Transverse colon (tissue), 4 donors: ENCODE data around the gene HSPA1L. TPM values are rescaled to one million over a fixed set of nuclear protein-coding genes. Genes with fewer than 3 reads are reported as not detected.

Experiments
- DNase-seq: peaks from one replicate; pipeline ENCODE4 v3.0.0-alpha.2; 2019
- H3K27ac ChIP-seq, 4 donors: fragments of 200-600 bp; sonication (generic); 2 replicates each; pipeline ENCODE4 v1.5.1; 2016 to 2018; ENCODE audit warnings: inconsistent platforms in 4 of 4
- H3K27me3 ChIP-seq: fragments of 200-600 bp; sonication (generic); 2 replicates; pipeline ENCODE4 v1.5.1; 2017; ENCODE audit warnings: inconsistent platforms
- H3K36me3 ChIP-seq, 4 donors: fragments of 200-600 bp; sonication (generic); 2 replicates each; pipeline ENCODE4 v1.5.1; 2017 to 2019; ENCODE audit warnings: inconsistent platforms in 4 of 4
- H3K4me1 ChIP-seq, 4 donors: fragments of 200-600 bp; sonication (generic); 2 replicates each; pipeline ENCODE4 v1.5.1; 2017 to 2020; ENCODE audit warnings: inconsistent platforms in 4 of 4
- H3K4me3 ChIP-seq, 4 donors: fragments of 200-600 bp; sonication (generic); 1 replicate in 1 of 4; 2 replicates in 3 of 4; pipeline versions ENCODE4 v1.5.1 to v1.6.1; 2017 to 2019; ENCODE audit warnings: inconsistent platforms in 4 of 4
- H3K9me3 ChIP-seq, 2 donors: fragments of 200-600 bp; sonication (generic); 2 replicates each; pipeline ENCODE4 v1.5.1; 2017 to 2019; ENCODE audit warnings: inconsistent platforms in 2 of 2
- CTCF ChIP-seq, 5 experiments: fragments of 200-600 bp in 3 of 5; fragments of 450-650 bp in 2 of 5; sonication (generic) in 3 of 5; IDR thresholded peaks; 1 replicate in 2 of 5; 2 replicates in 3 of 5; pipeline ENCODE4 v1.5.1; 2016 to 2017; ENCODE audit warnings: antibody characterized with exemption in 5 of 5, inconsistent platforms in 3 of 5, mild to moderate bottlenecking in 2 of 5, moderate library complexity in 1 of 5
- EP300 ChIP-seq: sonication (generic); formaldehyde crosslinking; IDR thresholded peaks from one replicate; pipeline ENCODE4 v1.6.1; 2017; ENCODE audit warnings: antibody characterized with exemption, low read depth
- POLR2A ChIP-seq: fragments of 450-650 bp; IDR thresholded peaks from one replicate; pipeline ENCODE4 v1.6.1; 2016; ENCODE audit warnings: antibody characterized with exemption, mild to moderate bottlenecking, moderate library complexity
- POLR2AphosphoS5 ChIP-seq, 3 donors: sonication (generic); formaldehyde crosslinking; IDR thresholded peaks; one replicate each; pipeline ENCODE4 v1.6.1; 2016; ENCODE audit warnings: antibody characterized with exemption in 3 of 3
- WGBS, 2 donors: methylation state at CpG; one replicate each; pipeline ENCODE4 v1.1.5; 2018; ENCODE audit warnings: low coverage in 1 of 2; 5-methylcytosine and 5-hydroxymethylcytosine counted together
- in situ Hi-C, 4 donors: fragments of 200-750 bp; cut with MboI; loops; one replicate each; pipeline versions ENCODE4 v1.15.0 to v1.15.1; 2017; ENCODE audit warnings: low sequenced_read_pairs in 3 of 4, low pct_ligation_motif_present in 1 of 4, low pct_unique_long_range_greater_than_20kb in 1 of 4
- intact Hi-C: fragments of 100-400 bp; cut with DNase I; formaldehyde crosslinking; loops from one replicate; pipeline ENCODE4 v1.15.1; 2023; ENCODE audit warnings: low total_unique reads
- total RNA-seq, 4 donors: library from RNA; depleted of rRNA; stranded (reverse); fragments of >200 nt; gene quantifications; one replicate each; pipeline ENCODE4 v1.1.0, GENCODE V29; 2016

HSPA1L gene
- total RNA-seq, 4 donors from 2014 or later, result 0.64 to 0.68 TPM; not detected in 2

- DNase-seq, result no peak
- peaks cover 0 to 16% (median 8%) of the 10 kb centered on the region in 4 donors for H3K4me1 ChIP-seq
- intact Hi-C loops (no loop called here), in situ Hi-C loops (loop anchor here in 2 of 4 donors (5.0 to 10.0 kb wide), 2 partner anchors 80 to 82 kb away; partner anchors contain the start of gene LY6G5C (in 1 of the 2))
- TF ChIP-seq POLR2A, result no peak
- H3K4me3 ChIP-seq, result no peak overlapping the region
- no peaks in the 10 kb centered on the region for H3K36me3 ChIP-seq
- no peaks in the 10 kb centered on the region for H3K9me3 ChIP-seq
- WGBS, 2 donors, result 85% methylated on average over 6 of the region's 6 CpGs; no CpG with 5 or more reads in 1 of the 2 donors
- no peak overlapping the region for H3K27ac ChIP-seq
- H3K27me3 ChIP-seq, result no peaks in the 10 kb centered on the region
These were observed 47.9 kb downstream of the HSPA1L start for GRCh38 chr6:31767096-31767645.

GRCh38 chr6:31765910-31766794 lies 48.9 kb downstream of the HSPA1L start:
- intact Hi-C loops (no loop called here), in situ Hi-C loops (loop anchor here in 2 of 4 donors (5.0 to 10.0 kb wide), 2 partner anchors 79 to 81 kb away; partner anchors contain the start of gene LY6G5C (in 1 of the 2))
- no peak for TF ChIP-seq EP300
- no peak for TF ChIP-seq CTCF (IDR thresholded peaks at IDR 0.05)
- TF ChIP-seq POLR2A, result no peak
- TF ChIP-seq POLR2AphosphoS5 (IDR thresholded peaks at IDR 0.05), result no peak
- Histone ChIP-seq H3K27ac (no peak overlapping the region), H3K36me3 (no peaks in the 10 kb centered on the region), H3K9me3 (no peaks in the 10 kb centered on the region), H3K4me1 (peaks cover 0 to 15% (median 8%) of the 10 kb centered on the region in 4 donors), H3K4me3 (peak overlapping the region in 2 of 4 donors; percentile 6 to 19), H3K27me3 (no peaks in the 10 kb centered on the region)
- 52 to 67% methylated on average over 11 to 42 of the region's 42 CpGs for WGBS, 2 donors
- DNase-seq, result no peak

- Histone ChIP-seq H3K4me1 (peaks cover 0 to 15% (median 6%) of the 10 kb centered on the region in 4 donors), H3K27ac (no peak overlapping the region), H3K4me3 (no peak overlapping the region), H3K27me3 (no peaks in the 10 kb centered on the region), H3K36me3 (no peaks in the 10 kb centered on the region), H3K9me3 (no peaks in the 10 kb centered on the region)
- WGBS, 2 donors, result 85 to 86% methylated on average over 5 to 9 of the region's 9 CpGs
- no peak for DNase-seq
- in situ Hi-C loops (loop anchor here in 2 of 4 donors (5.0 to 10.0 kb wide), 2 partner anchors 78 to 81 kb away; partner anchors contain the start of gene LY6G5C (in 1 of the 2)), intact Hi-C loops (no loop called here)
- no peak for TF ChIP-seq POLR2AphosphoS5 (IDR thresholded peaks at IDR 0.05)
These were observed 49.5 kb downstream of the HSPA1L start for GRCh38 chr6:31765559-31765909.

GRCh38 chr6:31764198-31764597 lies 50.9 kb downstream of the HSPA1L start:
- 60 to 75% methylated on average over 1 to 4 of the region's 4 CpGs for WGBS, 2 donors
- H3K36me3 ChIP-seq, result no peaks in the 10 kb centered on the region
- TF ChIP-seq POLR2A (no peak), POLR2AphosphoS5 (IDR thresholded peaks at IDR 0.05) (no peak), EP300 (no peak), CTCF (IDR thresholded peaks at IDR 0.05) (no peak)
- H3K27me3 ChIP-seq, result no peaks in the 10 kb centered on the region
- peaks cover 0 to 10% (median 0%) of the 10 kb centered on the region in 4 donors for H3K4me1 ChIP-seq
- no peaks in the 10 kb centered on the region for H3K9me3 ChIP-seq
- no peak overlapping the region for H3K27ac ChIP-seq
- in situ Hi-C loops (loop anchor here in 1 of 4 donors (10.0 kb wide), 1 partner anchor 79 kb away; the partner anchor contains the start of gene LY6G5C), intact Hi-C loops (no loop called here)
- no peak overlapping the region for H3K4me3 ChIP-seq
- DNase-seq, result no peak

DNA sequence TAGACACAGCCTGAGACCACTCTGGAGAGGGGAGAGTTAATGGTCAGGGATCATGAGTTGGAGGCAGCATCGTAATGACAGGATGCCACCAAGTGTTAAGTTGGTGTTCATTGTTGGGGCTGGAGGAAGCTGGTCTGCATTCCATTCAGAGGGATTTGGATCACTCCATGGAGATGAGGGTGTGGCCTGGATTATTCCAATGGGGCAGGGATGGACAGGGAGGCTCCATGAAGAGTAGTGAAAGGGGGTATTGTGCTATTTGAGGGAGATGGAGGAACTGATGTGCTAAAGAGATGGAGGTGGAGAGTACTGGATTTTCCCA lies 51.5 kb downstream of the HSPA1L start:
- Histone ChIP-seq H3K27me3 (no peaks in the 10 kb centered on the region), H3K9me3 (no peaks in the 10 kb centered on the region), H3K4me1 (peaks cover 0 to 10% (median 0%) of the 10 kb centered on the region in 4 donors), H3K36me3 (no peaks in the 10 kb centered on the region), H3K4me3 (no peak overlapping the region), H3K27ac (no peak overlapping the region)
- intact Hi-C loops (no loop called here), in situ Hi-C loops (loop anchor here in 1 of 4 donors (10.0 kb wide), 1 partner anchor 79 kb away; the partner anchor contains the start of gene LY6G5C)
- 17 to 24% methylated on average over 1 of the region's 1 CpG for WGBS, 2 donors
- DNase-seq, result no peak
- no peak for TF ChIP-seq EP300
- TF ChIP-seq POLR2A, result no peak
